GM12892 (cell line): Measurements from ENCODE around the gene INCENP.

Source experiments
- POLR2A ChIP-seq: IDR thresholded peaks from 2 replicates; pipeline ENCODE4 v1.6.1; 2011; ENCODE audit warnings: low read depth, low read length, control low read depth
- TAF1 ChIP-seq: IDR thresholded peaks from 2 replicates; pipeline ENCODE4 v1.6.1; 2011; ENCODE audit warnings: low read depth, mild to moderate bottlenecking, control low read depth, low read length, borderline replicate concordance

GRCh38 chr11:62120431-62120830 lies 3.4 kb upstream of the INCENP start:
- TF ChIP-seq POLR2A (no peak), TAF1 (no peak)
